IPS-NIHi11 (cell line): ENCODE results near the gene TRAF3.
A peak's percentile ranks its signal among the peaks of the same experiment; 100 is the strongest.

ENCODE experiments used
- DNase-seq: peaks from one replicate; pipeline ENCODE4 v3.0.0; 2012; ENCODE audit warnings: mixed read lengths, low spot score

The TRAF3 gene

GRCh38 chr14:102777711-102778337, 575 bp downstream of the TRAF3 start:
- DNase-seq, result peak; percentile 50

- no peak for DNase-seq
Observed at GRCh38 chr14:102778338-102779083, 1.3 kb downstream of the TRAF3 start.

- DNase-seq, result no peak
Observed at GRCh38 chr14:102779084-102779462, 1.8 kb downstream of the TRAF3 start.

- DNase-seq, result no peak
Observed at GRCh38 chr14:102779574-102780315, 2.5 kb downstream of the TRAF3 start.

- DNase-seq, result no peak
Observed at GRCh38 chr14:102781063-102781462, 3.8 kb downstream of the TRAF3 start.

- no peak for DNase-seq
Observed at GRCh38 chr14:102782974-102783373, 5.7 kb downstream of the TRAF3 start.

- DNase-seq, result no peak
Observed at GRCh38 chr14:102784892-102785594, 7.8 kb downstream of the TRAF3 start.

- no peak for DNase-seq
Observed at GRCh38 chr14:102785595-102785963, 8.3 kb downstream of the TRAF3 start.

- no peak for DNase-seq
Observed at GRCh38 chr14:102786768-102787167, 9.5 kb downstream of the TRAF3 start.

GRCh38 chr14:102789349-102789748, 12.1 kb downstream of the TRAF3 start:
- DNase-seq, result no peak

- DNase-seq, result no peak
Observed at GRCh38 chr14:102793531-102794328, 16.5 kb downstream of the TRAF3 start.

GRCh38 chr14:102795060-102795925, 18.0 kb downstream of the TRAF3 start:
- DNase-seq, result peak; percentile 54

GRCh38 chr14:102796661-102797190, 19.5 kb downstream of the TRAF3 start:
- no peak for DNase-seq

- DNase-seq, result no peak
Observed at GRCh38 chr14:102798926-102799325, 21.7 kb downstream of the TRAF3 start.

GRCh38 chr14:102799684-102800562, 22.7 kb downstream of the TRAF3 start:
- DNase-seq, result no peak

GRCh38 chr14:102802834-102803523, 25.7 kb downstream of the TRAF3 start:
- DNase-seq, result no peak

- no peak for DNase-seq
Observed at GRCh38 chr14:102804858-102805257, 27.6 kb downstream of the TRAF3 start.

- DNase-seq, result no peak
Observed at GRCh38 chr14:102805371-102805891, 28.2 kb downstream of the TRAF3 start.

GRCh38 chr14:102805941-102806340, 28.7 kb downstream of the TRAF3 start:
- DNase-seq, result no peak
